ENCODE measurements around the gene TRPV6. TPM values are rescaled to one million over a fixed set of nuclear protein-coding genes. Genes with fewer than 3 reads are reported as not detected.

TRPV6 gene
- polyA plus RNA-seq, 1 experiment, result not detected

GRCh38 chr7:142908921-142909890, 23.7 kb upstream of the TRPV6 start:
- H3K27me3 ChIP-seq (ENCODE audit: control insufficient read depth, insufficient read depth, low read length), result no peaks in the 10 kb centered on the region
- H3K36me3 ChIP-seq (ENCODE audit: control insufficient read depth, insufficient read depth, low read length), result no peaks in the 10 kb centered on the region
- CTCF ChIA-PET, result interaction anchor here (0.6 to 0.9 kb wide), 2 partner anchors 8 to 93 kb away, joined by 3 read pairs; no protein-coding TSS in a partner anchor
- no peak overlapping the region for H3K4me3 ChIP-seq (ENCODE audit: low read depth, low read length)
- POLR2A ChIA-PET, result no interaction called here
- TF ChIP-seq CTCF (IDR thresholded peaks at IDR 0.05; ENCODE audit: insufficient read depth, low read depth, low read length), result 0 out of 2 replicates have a peak, but pooled peaks have one; percentile 21
- no peak for DNase-seq (ENCODE audit: low read depth)

GRCh38 chr7:142908290-142908689, 22.7 kb upstream of the TRPV6 start:
- POLR2A ChIA-PET, result no interaction called here
- TF ChIP-seq CTCF (IDR thresholded peaks at IDR 0.05; ENCODE audit: insufficient read depth, low read depth, low read length), result no peak
- DNase-seq (ENCODE audit: low read depth), result no peak
- Histone ChIP-seq H3K36me3 (ENCODE audit: control insufficient read depth, insufficient read depth, low read length) (no peaks in the 10 kb centered on the region), H3K4me3 (ENCODE audit: low read depth, low read length) (no peak overlapping the region), H3K27me3 (ENCODE audit: control insufficient read depth, insufficient read depth, low read length) (no peaks in the 10 kb centered on the region)
- CTCF ChIA-PET, result no interaction called here

- H3K27me3 ChIP-seq (ENCODE audit: control insufficient read depth, insufficient read depth, low read length), result no peaks in the 10 kb centered on the region
- POLR2A ChIA-PET, result no interaction called here
- H3K4me3 ChIP-seq (ENCODE audit: low read depth, low read length), result no peak overlapping the region
- CTCF ChIA-PET, result no interaction called here
- DNase-seq (ENCODE audit: low read depth), result no peak
- no peaks in the 10 kb centered on the region for H3K36me3 ChIP-seq (ENCODE audit: control insufficient read depth, insufficient read depth, low read length)
- TF ChIP-seq CTCF (IDR thresholded peaks at IDR 0.05; ENCODE audit: insufficient read depth, low read depth, low read length), result no peak
Measured at GRCh38 chr7:142906643-142907042, 21.1 kb upstream of the TRPV6 start.

- TF ChIP-seq CTCF (IDR thresholded peaks at IDR 0.05; ENCODE audit: insufficient read depth, low read depth, low read length), result no peak
- DNase-seq (ENCODE audit: low read depth), result no peak
- Histone ChIP-seq H3K4me3 (ENCODE audit: low read depth, low read length) (no peak overlapping the region), H3K27me3 (ENCODE audit: control insufficient read depth, insufficient read depth, low read length) (no peaks in the 10 kb centered on the region), H3K36me3 (ENCODE audit: control insufficient read depth, insufficient read depth, low read length) (no peaks in the 10 kb centered on the region)
- POLR2A ChIA-PET, result no interaction called here
- CTCF ChIA-PET, result no interaction called here
Measured at GRCh38 chr7:142905759-142906158, 20.2 kb upstream of the TRPV6 start.

GRCh38 chr7:142904128-142904527, 18.6 kb upstream of the TRPV6 start:
- no peak overlapping the region for H3K4me3 ChIP-seq (ENCODE audit: low read depth, low read length)
- DNase-seq (ENCODE audit: low read depth), result no peak
- no peaks in the 10 kb centered on the region for H3K27me3 ChIP-seq (ENCODE audit: control insufficient read depth, insufficient read depth, low read length)
- ChIA-PET POLR2A (no interaction called here), CTCF (interaction anchor here (0.9 kb wide), 1 partner anchor 100 kb away, joined by 3 read pairs; no protein-coding TSS in a partner anchor)
- TF ChIP-seq CTCF (IDR thresholded peaks at IDR 0.05; ENCODE audit: insufficient read depth, low read depth, low read length), result no peak
- H3K36me3 ChIP-seq (ENCODE audit: control insufficient read depth, insufficient read depth, low read length), result no peaks in the 10 kb centered on the region
